Spleen (tissue), 11 donors: ENCODE data around the gene VGF. TPM values are rescaled to one million over a fixed set of nuclear protein-coding genes. Genes with fewer than 3 reads are reported as not detected.

Experiments
- DNase-seq: peaks from one replicate; pipeline ENCODE4 v3.0.0-alpha.2; 2020
- H3K27ac ChIP-seq, 8 donors: fragments of 200-600 bp; sonication (generic) in 7 of 8; 1 replicate in 4 of 8; 2 replicates in 4 of 8; pipeline versions ENCODE4 v1.5.0 to v1.8.0; 2016 to 2021; ENCODE audit warnings: inconsistent platforms in 4 of 8, mild to moderate bottlenecking in 4 of 8, moderate library complexity in 1 of 8
- H3K27me3 ChIP-seq, 7 donors: fragments of 200-600 bp; sonication (generic) in 6 of 7; replicated peaks in 1 of 7; 1 replicate in 4 of 7; 2 replicates in 3 of 7; pipeline versions ENCODE4 v1.5.0 to v1.8.0; 2016 to 2021; ENCODE audit warnings: inconsistent platforms in 3 of 7, mild to moderate bottlenecking in 1 of 7
- H3K36me3 ChIP-seq, 6 donors: fragments of 200-600 bp; sonication (generic) in 5 of 6; 1 replicate in 4 of 6; 2 replicates in 2 of 6; pipeline versions ENCODE4 v1.5.0 to v1.8.0; 2016 to 2021; ENCODE audit warnings: inconsistent platforms in 2 of 6
- H3K4me1 ChIP-seq, 6 donors: fragments of 200-600 bp; sonication (generic) in 5 of 6; 1 replicate in 3 of 6; 2 replicates in 3 of 6; pipeline versions ENCODE4 v1.5.0 to v1.8.0; 2016 to 2021; ENCODE audit warnings: inconsistent platforms in 3 of 6
- H3K4me3 ChIP-seq, 8 donors: fragments of 200-600 bp; sonication (generic) in 7 of 8; 1 replicate in 4 of 8; 2 replicates in 4 of 8; pipeline versions ENCODE4 v1.5.0 to v1.8.0; 2016 to 2021; ENCODE audit warnings: inconsistent platforms in 4 of 8, mild to moderate bottlenecking in 4 of 8, moderate library complexity in 2 of 8
- H3K9me3 ChIP-seq, 8 donors: fragments of 200-600 bp; sonication (generic) in 7 of 8; 1 replicate in 4 of 8; 2 replicates in 4 of 8; pipeline versions ENCODE4 v1.5.0 to v1.8.0; 2016 to 2021; ENCODE audit warnings: inconsistent platforms in 4 of 8
- CTCF ChIP-seq, 11 experiments: fragments of 200-600 bp in 7 of 11; fragments of 450-650 bp in 4 of 11; sonication (generic) in 4 of 11; IDR thresholded peaks in 8 of 11; conservative IDR thresholded peaks in 3 of 11; 1 replicate in 7 of 11; 2 replicates in 4 of 11; pipeline versions ENCODE4 v1.4.0 to v1.8.0; 2016 to 2021; ENCODE audit warnings: antibody characterized with exemption in 11 of 11, inconsistent platforms in 4 of 11, mild to moderate bottlenecking in 1 of 11
- POLR2A ChIP-seq, 3 donors: fragments of 450-650 bp; IDR thresholded peaks; one replicate each; pipeline ENCODE4 v1.5.1; 2017; ENCODE audit warnings: antibody characterized with exemption in 3 of 3, mild to moderate bottlenecking in 1 of 3
- POLR2AphosphoS5 ChIP-seq, 3 donors: sonication (generic); formaldehyde crosslinking; IDR thresholded peaks; one replicate each; pipeline ENCODE4 v1.5.1; 2017; ENCODE audit warnings: antibody characterized with exemption in 3 of 3
- WGBS, 5 donors: extraction: QIAGEN DNeasy Blood & Tissue Kit in 3 of 5; methylation state at CpG; one replicate each; pipeline versions ENCODE4 v1.1.5 to v1.1.7; 2013 to 2018; 5-methylcytosine and 5-hydroxymethylcytosine counted together
- intact Hi-C: fragments of 100-400 bp; cut with DNase I; formaldehyde crosslinking; loops from one replicate; pipeline ENCODE4 v1.15.0; 2023; ENCODE audit warnings: low total_unique reads
- polyA plus RNA-seq, 3 donors: library from polyadenylated mRNA; stranded (reverse); fragments of 200-250 nt; gene quantifications; one replicate each; pipeline ENCODE4 v1.2.1, GENCODE V29; 2013
- total RNA-seq, 7 donors: library from RNA; depleted of rRNA in 3 of 7; stranded (reverse); fragments of >200 nt in 3 of 7; fragmentation: NEBNext Ultra II Directional in 4 of 7; extraction: Animal tissue kit (Norgen Biotek cat#: 25700) in 4 of 7; gene quantifications; one replicate each; pipeline versions ENCODE4 v1.1.0 to v1.2.1, GENCODE V29; 2016 to 2021
- donor health status: healthy with polysubstance abuse.
- donor health status: DM: no; HTN: no; CAD: no; lungs with moderate emphysema.
- donor health status: DM: no; HTN: no; CAD: no.
- donor health status: Bipolar disorder and iron deficiency.
- donor health status: healthy.
- donor health status: DM: no; HTN: no; CAD: no.
- donor health status: DM: yes; HTN: yes; CAD: no.

The VGF gene
- total and polyA plus RNA-seq, 10 donors, result 0.06 to 0.21 (median 0.14) TPM; not detected in 6

GRCh38 chr7:101208794-101209193 is 43.4 kb upstream of the VGF start:
- TF ChIP-seq POLR2AphosphoS5 (IDR thresholded peaks at IDR 0.05) (peak in 1 of 3 donors; percentile 29), POLR2A (IDR thresholded peaks at IDR 0.05) (no peak)
- H3K27ac ChIP-seq, result no peak overlapping the region
- intact Hi-C loops, result no loop called here
- DNase-seq, result no peak
- no peak overlapping the region for H3K4me3 ChIP-seq
- 92 to 98% (median 96%) methylated on average over 14 of the region's 14 CpGs for WGBS, 5 donors
- H3K36me3 ChIP-seq, result peaks cover 0 to 82% (median 66%) of the 10 kb centered on the region in 6 donors
- H3K4me1 ChIP-seq, result peaks cover 0 to 11% (median 3%) of the 10 kb centered on the region in 6 donors
- H3K9me3 ChIP-seq, result no peaks in the 10 kb centered on the region
- H3K27me3 ChIP-seq, result no peaks in the 10 kb centered on the region

GRCh38 chr7:101207459-101207858 is 42.1 kb upstream of the VGF start:
- no peak overlapping the region for H3K27ac ChIP-seq
- no peaks in the 10 kb centered on the region for H3K9me3 ChIP-seq
- H3K4me1 ChIP-seq, result peaks cover 0 to 25% (median 13%) of the 10 kb centered on the region in 6 donors
- peaks cover 0 to 12% (median 4%) of the 10 kb centered on the region in 7 donors for H3K27me3 ChIP-seq
- TF ChIP-seq POLR2A (IDR thresholded peaks at IDR 0.05) (no peak), CTCF (IDR thresholded peaks at IDR 0.05 in 8 of 11, conservative IDR thresholded peaks at IDR 0.05 in 3 of 11) (no peak), POLR2AphosphoS5 (IDR thresholded peaks at IDR 0.05) (no peak)
- no peak overlapping the region for H3K4me3 ChIP-seq
- peaks cover 0 to 69% (median 56%) of the 10 kb centered on the region in 6 donors for H3K36me3 ChIP-seq
- intact Hi-C loops, result no loop called here
- no peak for DNase-seq
- 86 to 93% (median 92%) methylated on average over 11 to 17 of the region's 17 CpGs for whole genome bisulfite sequencing, 5 donors

GRCh38 chr7:101206665-101207042 is 41.3 kb upstream of the VGF start:
- no peak for DNase-seq
- TF ChIP-seq POLR2AphosphoS5 (IDR thresholded peaks at IDR 0.05) (no peak), POLR2A (IDR thresholded peaks at IDR 0.05) (no peak), CTCF (IDR thresholded peaks at IDR 0.05 in 8 of 11, conservative IDR thresholded peaks at IDR 0.05 in 3 of 11) (no peak)

GRCh38 chr7:101205901-101206664 is 40.7 kb upstream of the VGF start:
- intact Hi-C loops, result no loop called here
- Histone ChIP-seq H3K4me3 (no peak overlapping the region), H3K36me3 (peaks cover 0 to 55% (median 43%) of the 10 kb centered on the region in 6 donors), H3K4me1 (peaks cover 0 to 38% (median 24%) of the 10 kb centered on the region in 6 donors), H3K9me3 (no peaks in the 10 kb centered on the region), H3K27me3 (peaks cover 4 to 25% (median 16%) of the 10 kb centered on the region in 7 donors), H3K27ac (no peak overlapping the region)
- WGBS, 5 donors, result 84 to 91% (median 85%) methylated on average over 30 to 32 of the region's 32 CpGs
- no peak for DNase-seq
- peak in 1 of 3 donors; percentile 38 for TF ChIP-seq POLR2AphosphoS5 (IDR thresholded peaks at IDR 0.05)
- no peak for TF ChIP-seq CTCF (IDR thresholded peaks at IDR 0.05 in 8 of 11, conservative IDR thresholded peaks at IDR 0.05 in 3 of 11)
- TF ChIP-seq POLR2A (IDR thresholded peaks at IDR 0.05), result no peak

More at GRCh38 chr7:101206665-101207042, 41.3 kb upstream of the VGF start:
- no peaks in the 10 kb centered on the region for H3K9me3 ChIP-seq
- peaks cover 4 to 20% (median 10%) of the 10 kb centered on the region in 7 donors for H3K27me3 ChIP-seq
- peaks cover 0 to 61% (median 49%) of the 10 kb centered on the region in 6 donors for H3K36me3 ChIP-seq
- H3K4me3 ChIP-seq, result no peak overlapping the region
- no peak overlapping the region for H3K27ac ChIP-seq
- intact Hi-C loops, result no loop called here
- WGBS, 5 donors, result 83 to 91% (median 88%) methylated on average over 16 to 19 of the region's 19 CpGs
- H3K4me1 ChIP-seq, result peaks cover 0 to 33% (median 21%) of the 10 kb centered on the region in 6 donors
